OCI-LY3 (cell line): Measurements from ENCODE around the gene LYSET.

ENCODE experiments used
- CTCF ChIP-seq: fragments of 200-600, 300-600 bp; sonication (generic); IDR thresholded peaks from 2 replicates; pipeline ENCODE4 v1.5.1; 2014; ENCODE audit warnings: antibody characterized with exemption, low read length, low read depth
- EZH2phosphoT487 ChIP-seq: fragments of 200-600 bp; shearing (Covaris generic); IDR thresholded peaks from 2 replicates; pipeline ENCODE4 v1.6.1; 2018; ENCODE audit warnings: antibody characterized with exemption, mixed run types, low read depth

- 0 out of 2 replicates have a peak, but pooled peaks have one; percentile 18 for TF ChIP-seq CTCF
- no peak for TF ChIP-seq EZH2phosphoT487
Measured at GRCh38 chr14:93184391-93185348, at the start of gene LYSET, which contains the start of gene MOAP1.
